PC-3 (cell line): Measurements from ENCODE around the gene PPP1R12A. TPM values are rescaled to one million over a fixed set of nuclear protein-coding genes. Genes with fewer than 3 reads are reported as not detected.

Experiments
- ATAC-seq: fragments of 200-7000 bp; cut with Tn5 transposase; 2 replicates; pipeline ENCODE4 v1.9.1; 2020; ENCODE audit warnings: mild to moderate bottlenecking, moderate library complexity
- BruUV-seq: library from RNA; stranded (reverse); fragments of 400-500 nt; replicated peaks from 2 replicates; lab custom pipeline; 2021; lab: Mats Ljungman, UMichigan
- CTCF ChIA-PET: fragments of 300-600 bp; sonication (Branson Sonifier 250); formaldehyde crosslinking; loops from one replicate; lab custom pipeline; 2022; ENCODE audit warnings: antibody characterized with exemption; lab: Charles Lee
- POLR2A ChIA-PET: fragments of 300-600 bp; sonication (Branson Sonifier 250); formaldehyde crosslinking; loops from one replicate; lab custom pipeline; 2022; ENCODE audit warnings: antibody characterized with exemption; ENCODE audit not compliant: unreplicated experiment; lab: Charles Lee
- DNase-seq: peaks from one replicate; pipeline ENCODE4 v3.0.0-alpha.2; 2015
- H2AFZ ChIP-seq: fragments of 300-600 bp; sonication (generic); 2 replicates; pipeline ENCODE4 v1.6.0; 2016; ENCODE audit warnings: antibody characterized with exemption, low read length
- H3F3A ChIP-seq: fragments of 300-600 bp; sonication (generic); one replicate; pipeline ENCODE4 v1.6.0; 2017; ENCODE audit warnings: antibody characterized with exemption, low read length, control low read depth, mild to moderate bottlenecking; ENCODE audit not compliant: unreplicated experiment
- H3K27ac ChIP-seq: fragments of 300-600 bp; sonication (generic); 2 replicates; pipeline ENCODE4 v1.5.1; 2016; ENCODE audit warnings: mild to moderate bottlenecking, low read length
- H3K27me3 ChIP-seq: fragments of 300-600 bp; sonication (generic); 2 replicates; pipeline ENCODE4 v1.6.1; 2016; ENCODE audit warnings: low read length, mixed read lengths
- H3K36me3 ChIP-seq: fragments of 300-600 bp; sonication (generic); 2 replicates; pipeline ENCODE4 v1.6.1; 2016; ENCODE audit warnings: low read depth, mixed run types, low read length, mixed read lengths
- H3K4me1 ChIP-seq: fragments of 300-600 bp; sonication (generic); 2 replicates; pipeline ENCODE4 v1.5.1; 2016; ENCODE audit warnings: low read length; ENCODE audit not compliant: insufficient read depth
- H3K4me2 ChIP-seq: fragments of 300-600 bp; sonication (generic); 2 replicates; pipeline ENCODE4 v1.6.0; 2016; ENCODE audit warnings: low read length
- H3K4me3 ChIP-seq: fragments of 300-600 bp; sonication (generic); 2 replicates; pipeline ENCODE4 v1.5.1; 2016; ENCODE audit warnings: mild to moderate bottlenecking, low read length, mixed read lengths
- H3K79me2 ChIP-seq: fragments of 300-600 bp; sonication (generic); 2 replicates; pipeline ENCODE4 v1.6.1; 2017; ENCODE audit warnings: low read length, mixed read lengths
- H3K9ac ChIP-seq: fragments of 300-600 bp; sonication (generic); 2 replicates; pipeline ENCODE4 v1.6.0; 2016; ENCODE audit warnings: mild to moderate bottlenecking, low read length
- H3K9me2 ChIP-seq: fragments of 300-600 bp; sonication (generic); replicated peaks from 2 replicates; pipeline ENCODE4 v1.6.1; 2016; ENCODE audit warnings: mixed run types, low read length, mixed read lengths
- H3K9me3 ChIP-seq: fragments of 300-600 bp; sonication (generic); 2 replicates; pipeline ENCODE4 v1.6.1; 2016; ENCODE audit warnings: low read length, mixed read lengths
- H4K20me1 ChIP-seq: fragments of 300-600 bp; sonication (generic); 2 replicates; pipeline ENCODE4 v1.6.1; 2016; ENCODE audit warnings: low read length, mixed read lengths
- EZH2 ChIP-seq: fragments of 300-600 bp; sonication (generic); IDR thresholded peaks from one replicate; pipeline ENCODE4 v1.6.1; 2017; ENCODE audit warnings: antibody characterized with exemption, mild to moderate bottlenecking, low read length; ENCODE audit not compliant: unreplicated experiment
- EZH2phosphoT487 ChIP-seq: fragments of 300-600 bp; sonication (generic); IDR thresholded peaks from 2 replicates; pipeline ENCODE4 v1.6.1; 2018; ENCODE audit warnings: mild to moderate bottlenecking, antibody characterized with exemption, low read length, borderline replicate concordance
- intact Hi-C: fragments of 100-400 bp; cut with micrococcal nuclease; formaldehyde crosslinking; loops from 2 replicates; pipeline ENCODE4 v1.9.0; 2023
- total RNA-seq: library from RNA; depleted of rRNA; stranded (reverse); fragments of >200 nt; gene quantifications from 2 replicates; pipeline ENCODE4 v1.2.3, GENCODE V29; 2014
- TF ChIP-seq, protein P1 (sequence below): fragments of 300-600 bp; sonication (generic); conservative IDR thresholded peaks from 2 replicates; pipeline ENCODE4 v1.5.1; 2017; ENCODE audit warnings: antibody characterized with exemption, low read depth, mild to moderate bottlenecking, low read length

Gene PPP1R12A
- total RNA-seq, 1 experiment from 2014 or later, result 43.2 TPM

DNA sequence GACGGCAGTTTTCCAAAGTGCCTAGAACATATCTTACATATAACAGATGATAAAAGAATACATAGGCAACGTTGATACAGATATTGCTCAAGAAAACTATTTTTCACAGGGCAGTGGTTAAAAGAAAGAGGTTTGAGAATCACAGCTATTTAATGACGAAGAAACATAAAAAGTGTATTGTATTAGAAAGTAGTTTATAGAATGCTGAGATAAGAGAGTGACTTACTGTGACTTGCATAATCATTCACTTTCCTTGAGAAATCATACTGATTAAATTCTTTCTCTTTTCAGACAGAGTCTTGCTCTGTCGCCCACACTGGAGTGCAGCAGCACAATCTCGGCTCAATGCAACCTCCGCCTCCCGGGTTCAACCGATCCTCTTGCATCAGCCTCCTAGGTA is 57.7 kb downstream of the PPP1R12A start:
- POLR2A ChIA-PET, result no interaction called here
- ATAC-seq (no peak), DNase-seq (no peak)
- Histone ChIP-seq H3K9me2 (no peaks in the 10 kb centered on the region), H2AFZ (no peak overlapping the region), H3K4me1 (no peaks in the 10 kb centered on the region), H3K79me2 (peaks cover 74% of the 10 kb centered on the region), H3K4me2 (no peak overlapping the region), H4K20me1 (peaks cover 8% of the 10 kb centered on the region; the same call in 1 of the 2 replicates), H3K9ac (no peak overlapping the region), H3K27ac (no peak overlapping the region), H3F3A (no peaks in the 10 kb centered on the region), H3K27me3 (no peaks in the 10 kb centered on the region), H3K4me3 (no peak overlapping the region), H3K36me3 (0 out of 2 replicates have a peak, but pooled peaks cover 4% of the 10 kb centered on the region), H3K9me3 (no peaks in the 10 kb centered on the region)
- CTCF ChIA-PET, result no interaction called here
- intact Hi-C loops, result no loop called here
- TF ChIP-seq, protein P1, sequence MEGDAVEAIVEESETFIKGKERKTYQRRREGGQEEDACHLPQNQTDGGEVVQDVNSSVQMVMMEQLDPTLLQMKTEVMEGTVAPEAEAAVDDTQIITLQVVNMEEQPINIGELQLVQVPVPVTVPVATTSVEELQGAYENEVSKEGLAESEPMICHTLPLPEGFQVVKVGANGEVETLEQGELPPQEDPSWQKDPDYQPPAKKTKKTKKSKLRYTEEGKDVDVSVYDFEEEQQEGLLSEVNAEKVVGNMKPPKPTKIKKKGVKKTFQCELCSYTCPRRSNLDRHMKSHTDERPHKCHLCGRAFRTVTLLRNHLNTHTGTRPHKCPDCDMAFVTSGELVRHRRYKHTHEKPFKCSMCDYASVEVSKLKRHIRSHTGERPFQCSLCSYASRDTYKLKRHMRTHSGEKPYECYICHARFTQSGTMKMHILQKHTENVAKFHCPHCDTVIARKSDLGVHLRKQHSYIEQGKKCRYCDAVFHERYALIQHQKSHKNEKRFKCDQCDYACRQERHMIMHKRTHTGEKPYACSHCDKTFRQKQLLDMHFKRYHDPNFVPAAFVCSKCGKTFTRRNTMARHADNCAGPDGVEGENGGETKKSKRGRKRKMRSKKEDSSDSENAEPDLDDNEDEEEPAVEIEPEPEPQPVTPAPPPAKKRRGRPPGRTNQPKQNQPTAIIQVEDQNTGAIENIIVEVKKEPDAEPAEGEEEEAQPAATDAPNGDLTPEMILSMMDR, result no peak
- TF ChIP-seq EZH2phosphoT487 (no peak), EZH2 (no peak)
- no TSS peak for BruUV-seq

DNA sequence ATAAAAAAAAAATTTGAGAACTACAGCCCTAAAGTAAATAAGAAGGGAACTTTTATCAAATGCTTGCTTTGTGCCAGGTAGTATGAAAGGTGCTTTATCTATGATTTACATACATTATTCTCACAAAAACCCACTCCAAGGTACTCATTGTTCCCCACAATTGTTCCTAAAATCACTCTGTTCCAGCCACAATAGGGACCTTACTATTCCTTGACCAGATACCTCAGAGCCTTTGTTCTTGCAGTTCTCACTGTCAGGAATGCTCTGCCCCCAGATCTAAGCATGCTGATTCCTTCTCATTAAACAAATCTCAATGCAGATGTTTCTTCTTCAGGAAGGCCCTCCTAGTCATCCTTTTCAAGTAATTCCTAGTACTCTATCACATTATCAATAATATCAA is 60.2 kb downstream of the PPP1R12A start:
- Histone ChIP-seq H2AFZ (no peak overlapping the region), H3K9ac (no peak overlapping the region), H3K4me1 (no peaks in the 10 kb centered on the region), H3K9me2 (no peaks in the 10 kb centered on the region), H3K36me3 (peaks cover 9% of the 10 kb centered on the region; the same call in 1 of the 2 replicates), H3F3A (no peaks in the 10 kb centered on the region), H3K4me3 (no peak overlapping the region), H3K4me2 (no peak overlapping the region), H3K27ac (no peak overlapping the region), H3K27me3 (no peaks in the 10 kb centered on the region), H4K20me1 (0 out of 2 replicates have a peak, but pooled peaks cover 4% of the 10 kb centered on the region), H3K79me2 (peaks cover 52% of the 10 kb centered on the region), H3K9me3 (no peaks in the 10 kb centered on the region)
- TF ChIP-seq, protein P1, result no peak
- no peak for TF ChIP-seq EZH2phosphoT487
- CTCF ChIA-PET, result no interaction called here
- POLR2A ChIA-PET, result no interaction called here
- intact Hi-C loops, result no loop called here
- no TSS peak for BruUV-seq
- ATAC-seq, result no peak
- DNase-seq, result no peak

DNA sequence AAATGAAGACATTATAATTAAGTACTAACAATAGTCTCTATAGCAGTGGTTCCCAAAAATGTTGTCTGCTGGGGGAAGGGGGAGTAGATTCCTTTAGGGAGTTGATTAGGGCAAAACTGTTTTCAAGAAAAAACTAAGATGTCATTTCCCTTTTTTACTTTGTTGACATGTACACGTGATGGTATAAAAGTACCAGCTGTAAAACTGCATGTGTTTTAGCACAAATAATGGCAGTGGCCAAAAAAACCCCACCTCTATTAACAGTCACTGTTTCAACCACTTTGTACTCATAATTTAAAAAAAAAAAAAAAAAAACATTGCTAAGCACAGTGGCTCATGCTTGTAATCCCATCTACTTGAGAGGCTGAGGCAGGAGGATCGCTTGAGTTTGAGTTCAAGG is 61.7 kb downstream of the PPP1R12A start:
- CTCF ChIA-PET, result no interaction called here
- no peak for TF ChIP-seq EZH2phosphoT487
- TF ChIP-seq, protein P1, result no peak
- TF ChIP-seq EZH2, result no peak
- Histone ChIP-seq H3K4me2 (no peak overlapping the region), H3K9ac (no peak overlapping the region), H3K9me2 (no peaks in the 10 kb centered on the region), H3K79me2 (peaks cover 38% of the 10 kb centered on the region), H3K4me3 (no peak overlapping the region), H3K36me3 (peaks cover 10% of the 10 kb centered on the region; the same call in 1 of the 2 replicates), H3K27ac (no peak overlapping the region), H3K9me3 (no peaks in the 10 kb centered on the region), H3K4me1 (no peaks in the 10 kb centered on the region), H3K27me3 (no peaks in the 10 kb centered on the region), H3F3A (no peaks in the 10 kb centered on the region), H4K20me1 (0 out of 2 replicates have a peak, but pooled peaks cover 3% of the 10 kb centered on the region), H2AFZ (no peak overlapping the region)
- ATAC-seq (no peak), DNase-seq (no peak)
- no TSS peak for BruUV-seq
- POLR2A ChIA-PET, result no interaction called here
- intact Hi-C loops, result no loop called here
